NCI-H2196 (cell line): ENCODE results near the gene MKNK2.

Source experiments
- DNase-seq: peaks from one replicate; lab custom pipeline; 2025; ENCODE audit not compliant: unreplicated experiment; lab: John Stamatoyannopoulos, UW

The MKNK2 gene

GRCh38 chr19:2033115-2033824, 17.8 kb downstream of the MKNK2 start:
- no peak for DNase-seq

- peak; percentile 96 for DNase-seq
Measured at GRCh38 chr19:2032296-2032941, 18.6 kb downstream of the MKNK2 start.

GRCh38 chr19:2027361-2027760, 23.7 kb downstream of the MKNK2 start:
- no peak for DNase-seq

- no peak for DNase-seq
Measured at GRCh38 chr19:2026770-2027169, 24.3 kb downstream of the MKNK2 start.

- no peak for DNase-seq
Measured at GRCh38 chr19:2022289-2022688, 28.8 kb downstream of the MKNK2 start.

- no peak for DNase-seq
Measured at GRCh38 chr19:2021453-2022140, 29.4 kb downstream of the MKNK2 start.

GRCh38 chr19:2018752-2019151, 32.3 kb downstream of the MKNK2 start:
- DNase-seq = no peak

GRCh38 chr19:2016041-2016807, 34.8 kb downstream of the MKNK2 start:
- peak; percentile 66 for DNase-seq

- peak; percentile 64 for DNase-seq
Measured at GRCh38 chr19:2015608-2015950, 35.5 kb downstream of the MKNK2 start, which contains the start of gene BTBD2. TSS of gene BTBD2 (minus strand) at chr19:2015714. CDS start at chr19:2015703, 11 bp downstream.

GRCh38 chr19:2014731-2015607, 36.1 kb downstream of the MKNK2 start:
- DNase-seq = no peak

GRCh38 chr19:2014131-2014571, 36.9 kb downstream of the MKNK2 start:
- DNase-seq = no peak

GRCh38 chr19:2013683-2013961, 37.4 kb downstream of the MKNK2 start:
- DNase-seq = no peak

- DNase-seq = no peak
Measured at GRCh38 chr19:2012941-2013682, 37.9 kb downstream of the MKNK2 start.

- no peak for DNase-seq
Measured at GRCh38 chr19:2011169-2011568, 39.9 kb downstream of the MKNK2 start.

- no peak for DNase-seq
Measured at GRCh38 chr19:2010135-2010668, 40.8 kb downstream of the MKNK2 start.

GRCh38 chr19:2003874-2004273, 47.2 kb downstream of the MKNK2 start:
- no peak for DNase-seq

GRCh38 chr19:1999856-2000515, 51.1 kb downstream of the MKNK2 start:
- DNase-seq = no peak

GRCh38 chr19:1998712-1999708, 52.0 kb downstream of the MKNK2 start:
- no peak for DNase-seq
